Mammary epithelial cell (primary cell): ENCODE measurements around the gene CCDC191.

Source experiments
- CTCF ChIP-seq, 2 donors: IDR thresholded peaks in 1 of 2; conservative IDR thresholded peaks in 1 of 2; 2 replicates each; pipeline ENCODE4 v1.5.1; 2011 to 2012; ENCODE audit warnings: inconsistent platforms in 2 of 2, low read length in 2 of 2, mild to moderate bottlenecking in 2 of 2, control low read depth in 1 of 2, low read depth in 1 of 2; ENCODE audit not compliant: insufficient read depth in 1 of 2; ENCODE audit errors: extremely low read depth in 1 of 2
- EZH2 ChIP-seq: IDR thresholded peaks from 2 replicates; pipeline ENCODE4 v1.6.1; 2012; ENCODE audit warnings: low read length, inconsistent platforms, borderline replicate concordance

- TF ChIP-seq EZH2 (no peak), CTCF (conservative IDR thresholded peaks at IDR 0.05 in 1 of 2, IDR thresholded peaks at IDR 0.05 in 1 of 2; ENCODE audit: extremely low read depth in 1 of 2, insufficient read depth in 1 of 2, low read depth in 1 of 2, low read length in 2 of 2) (no peak)
Measured at GRCh38 chr3:113953677-113954076, 102.6 kb downstream of the CCDC191 start.
